ENCODE data around the gene PRKAG1.

GRCh38 chr12:48982397-48983080 lies 36.0 kb downstream of the PRKAG1 start:
- TF ChIP-seq CTCF (IDR thresholded peaks at IDR 0.05) (no peak), EP300 (IDR thresholded peaks at IDR 0.05) (no peak)
